Panc1 (cell line): ENCODE results near the gene PRLR.

Experiments
- POLR2AphosphoS5 ChIP-seq: IDR thresholded peaks from 2 replicates; pipeline ENCODE4 v1.6.1; 2012; ENCODE audit warnings: mild to moderate bottlenecking, low read depth, low read length, moderate library complexity
- TCF7L2 ChIP-seq: IDR thresholded peaks from 2 replicates; pipeline ENCODE4 v1.6.1; 2011; ENCODE audit warnings: mild to moderate bottlenecking, low read depth, low read length, inconsistent platforms
- TF ChIP-seq, protein P1 (sequence below): fragments of 450-650 bp; IDR thresholded peaks from 2 replicates; pipeline ENCODE4 v1.5.1; 2017; ENCODE audit warnings: mild to moderate bottlenecking

DNA sequence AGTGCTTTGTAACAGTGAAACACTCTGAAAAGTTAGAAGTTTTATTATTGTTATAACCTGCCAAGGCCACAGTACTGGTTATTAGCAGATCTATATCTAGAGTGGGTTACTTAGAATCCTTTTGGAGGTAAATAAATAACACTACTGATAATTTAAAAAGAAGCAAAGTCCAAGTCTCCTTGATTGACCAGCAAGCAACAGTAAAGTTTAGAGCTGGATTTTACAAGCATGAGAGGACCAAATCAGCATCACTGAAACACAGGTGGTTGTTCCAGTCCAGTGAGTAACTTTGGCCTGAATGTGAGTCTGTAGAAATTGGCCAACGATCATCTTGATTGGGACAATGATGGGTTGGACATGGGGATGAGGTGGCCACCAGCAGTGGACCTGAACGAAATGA lies 105.4 kb downstream of the PRLR start:
- TF ChIP-seq, protein P1, sequence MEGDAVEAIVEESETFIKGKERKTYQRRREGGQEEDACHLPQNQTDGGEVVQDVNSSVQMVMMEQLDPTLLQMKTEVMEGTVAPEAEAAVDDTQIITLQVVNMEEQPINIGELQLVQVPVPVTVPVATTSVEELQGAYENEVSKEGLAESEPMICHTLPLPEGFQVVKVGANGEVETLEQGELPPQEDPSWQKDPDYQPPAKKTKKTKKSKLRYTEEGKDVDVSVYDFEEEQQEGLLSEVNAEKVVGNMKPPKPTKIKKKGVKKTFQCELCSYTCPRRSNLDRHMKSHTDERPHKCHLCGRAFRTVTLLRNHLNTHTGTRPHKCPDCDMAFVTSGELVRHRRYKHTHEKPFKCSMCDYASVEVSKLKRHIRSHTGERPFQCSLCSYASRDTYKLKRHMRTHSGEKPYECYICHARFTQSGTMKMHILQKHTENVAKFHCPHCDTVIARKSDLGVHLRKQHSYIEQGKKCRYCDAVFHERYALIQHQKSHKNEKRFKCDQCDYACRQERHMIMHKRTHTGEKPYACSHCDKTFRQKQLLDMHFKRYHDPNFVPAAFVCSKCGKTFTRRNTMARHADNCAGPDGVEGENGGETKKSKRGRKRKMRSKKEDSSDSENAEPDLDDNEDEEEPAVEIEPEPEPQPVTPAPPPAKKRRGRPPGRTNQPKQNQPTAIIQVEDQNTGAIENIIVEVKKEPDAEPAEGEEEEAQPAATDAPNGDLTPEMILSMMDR: no peak
- TF ChIP-seq POLR2AphosphoS5: no peak
- no peak for TF ChIP-seq TCF7L2
